ENCODE measurements around the gene RNF145. TPM values are rescaled to one million over a fixed set of nuclear protein-coding genes. Genes with fewer than 3 reads are reported as not detected.

The RNF145 gene
- 132 to 158 TPM (median 144 TPM) in 5 replicates for total RNA-seq (2022; extraction: Qiagen RNA extraction)

GRCh38 chr5:159209438-159210209, at the start of gene RNF145:
RNF145 (minus strand) TSS chr5:159209553; CDS start chr5:159203617, 5,936 bp downstream.

Other genes with a start within 250 kb of the RNF145 start
- 0.38 to 0.74 TPM (median 0.45 TPM) in 5 replicates for gene EBF1, start 109.6 kb downstream of the RNF145 start, total RNA-seq (2022; extraction: Qiagen RNA extraction)
- gene UBLCP1, start 53.7 kb upstream of the RNF145 start, total RNA-seq (2022; extraction: Qiagen RNA extraction), result 32.0 to 43.4 TPM (median 33.5 TPM) in 5 replicates
- 0.06 to 0.12 TPM (median 0.07 TPM) in 3 of 5 replicates, not detected in the others for gene IL12B, start 120.9 kb upstream of the RNF145 start, total RNA-seq (2022; extraction: Qiagen RNA extraction)